B cell (primary cell): ENCODE results near the gene HAP1. TPM values are rescaled to one million over a fixed set of nuclear protein-coding genes. Genes with fewer than 3 reads are reported as not detected.
"Not testable (repeated sequence)": the region's sequence is repeated elsewhere in the genome, so short reads cannot be mapped to it uniquely, and the experiment has no call there.

Experiments used
- ATAC-seq: fragments of 200-7000 bp; cut with Tn5 transposase; one replicate; pipeline ENCODE4 v1.10.0; 2021; ENCODE audit warnings: low read depth, mild to moderate bottlenecking, moderate number of reproducible peaks, moderate library complexity
- CTCF ChIA-PET: fragments of 350-600 bp; sonication (Branson Sonifier 250); formaldehyde crosslinking; loops from one replicate; lab custom pipeline; 2021; ENCODE audit warnings: antibody characterized with exemption, inconsistent platforms; lab: Charles Lee
- POLR2A ChIA-PET: fragments of 350-600 bp; sonication (Branson Sonifier 250); formaldehyde crosslinking; loops from one replicate; lab custom pipeline; 2021; ENCODE audit warnings: antibody characterized with exemption; lab: Charles Lee
- DNase-seq: peaks from one replicate; pipeline ENCODE4 v3.0.0; 2013
- H2AFZ ChIP-seq: 2 replicates; pipeline ENCODE4 v1.6.1; 2012; ENCODE audit warnings: mild to moderate bottlenecking, low read depth, low read length; ENCODE audit not compliant: insufficient read depth, poor library complexity, severe bottlenecking
- H3K27ac ChIP-seq, 2 donors: 1 replicate in 1 of 2; 2 replicates in 1 of 2; pipeline ENCODE4 v1.5.1; 2012 to 2013; ENCODE audit warnings: low read length in 2 of 2, mild to moderate bottlenecking in 2 of 2, moderate library complexity in 1 of 2
- H3K27me3 ChIP-seq, 4 experiments: fragments of 200-600 bp in 1 of 4; sonication (generic) in 1 of 4; replicated peaks in 1 of 4; 1 replicate in 2 of 4; 2 replicates in 2 of 4; pipeline versions ENCODE4 v1.6.1 to v1.7.0; 2013 to 2016; ENCODE audit warnings: low read length in 3 of 4, mild to moderate bottlenecking in 2 of 4, mixed read lengths in 1 of 4, moderate library complexity in 1 of 4; ENCODE audit not compliant: insufficient read depth in 4 of 4, control insufficient read depth in 3 of 4; ENCODE audit errors: control extremely low read depth in 1 of 4
- H3K36me3 ChIP-seq, 2 experiments: replicated peaks in 1 of 2; 1 replicate in 1 of 2; 2 replicates in 1 of 2; pipeline versions ENCODE4 v1.6.1 to v1.7.1; 2013; ENCODE audit warnings: low read length in 1 of 2; ENCODE audit not compliant: insufficient read depth in 2 of 2, control insufficient read depth in 1 of 2; ENCODE audit errors: control extremely low read depth in 1 of 2, extremely low read depth in 1 of 2
- H3K4me1 ChIP-seq, 2 donors: fragments of 200-600 bp in 1 of 2; sonication (generic) in 1 of 2; 1 replicate in 1 of 2; 2 replicates in 1 of 2; pipeline versions ENCODE4 v1.5.1 to v1.6.1; 2013 to 2017; ENCODE audit warnings: low read length in 2 of 2; ENCODE audit not compliant: control insufficient read depth in 2 of 2, insufficient read depth in 2 of 2
- H3K4me2 ChIP-seq: replicated peaks from 2 replicates; pipeline ENCODE3; 2012; ENCODE audit warnings: mild to moderate bottlenecking, low read depth, low read length; ENCODE audit not compliant: poor library complexity, severe bottlenecking
- H3K4me3 ChIP-seq, 5 experiments: fragments of 200-600 bp in 1 of 5; sonication (generic) in 1 of 5; 1 replicate in 3 of 5; 2 replicates in 2 of 5; pipeline versions ENCODE4 v1.5.1 to v1.7.0; 2011 to 2016; ENCODE audit warnings: low read length in 4 of 5, mild to moderate bottlenecking in 4 of 5, low read depth in 2 of 5, control low read depth in 1 of 5, moderate library complexity in 1 of 5; ENCODE audit not compliant: insufficient read depth in 1 of 5; ENCODE audit errors: control extremely low read depth in 1 of 5, extremely low read depth in 1 of 5
- H3K79me2 ChIP-seq: fragments of 200-600 bp; sonication (generic); one replicate; pipeline ENCODE4 v1.6.0; 2016; ENCODE audit warnings: low read length; ENCODE audit not compliant: control insufficient read depth, insufficient read depth
- H3K9ac ChIP-seq: fragments of 200-600 bp; sonication (generic); 2 replicates; pipeline ENCODE4 v1.6.1; 2017; ENCODE audit warnings: mild to moderate bottlenecking, low read length, moderate library complexity
- H3K9me3 ChIP-seq, 3 donors: one replicate each; pipeline versions ENCODE4 v1.6.1 to v1.7.1; 2013; ENCODE audit warnings: low read length in 2 of 3; ENCODE audit not compliant: control insufficient read depth in 2 of 3, insufficient read depth in 1 of 3; ENCODE audit errors: control extremely low read depth in 1 of 3
- H4K20me1 ChIP-seq: 2 replicates; pipeline ENCODE4 v1.6.0; 2012; ENCODE audit warnings: mild to moderate bottlenecking, low read length; ENCODE audit not compliant: insufficient read depth, control insufficient read depth, poor library complexity, severe bottlenecking
- H3K27ac Mint-ChIP-seq: one replicate; pipeline ENCODE4 v1.8.0; 2021; ENCODE audit warnings: mixed read lengths
- H3K27me3 Mint-ChIP-seq: one replicate; pipeline ENCODE4 v1.8.0; 2021; ENCODE audit warnings: mixed read lengths
- H3K4me1 Mint-ChIP-seq: one replicate; pipeline ENCODE4 v1.8.0; 2021; ENCODE audit warnings: mixed read lengths
- H3K4me3 Mint-ChIP-seq: one replicate; pipeline ENCODE4 v1.8.0; 2021; ENCODE audit warnings: mixed read lengths
- H3K9me3 Mint-ChIP-seq: one replicate; pipeline ENCODE4 v1.8.0; 2022; ENCODE audit warnings: mixed read lengths; ENCODE audit not compliant: insufficient read depth
- EZH2 ChIP-seq: IDR thresholded peaks from 2 replicates; pipeline ENCODE4 v1.6.1; 2012; ENCODE audit warnings: borderline replicate concordance, low read depth, mild to moderate bottlenecking, moderate library complexity, low read length; ENCODE audit not compliant: insufficient read depth, poor library complexity, severe bottlenecking
- WGBS: methylation state at CpG from one replicate; pipeline ENCODE4 v1.1.5; 2013; ENCODE audit warnings: missing lambda C conversion rate; ENCODE audit not compliant: insufficient coverage; 5-methylcytosine and 5-hydroxymethylcytosine counted together
- intact Hi-C: fragments of 100-400 bp; cut with micrococcal nuclease; formaldehyde crosslinking; loops from one replicate; pipeline ENCODE4 v1.10.0; 2022
- polyA plus RNA-seq: library from polyadenylated mRNA; depleted of rRNA; stranded (reverse); fragments of >200 nt; gene quantifications from 2 replicates; pipeline ENCODE4 v1.2.3, GENCODE V29; 2012
- total RNA-seq, 2 donors: library from RNA; stranded (reverse); fragments of 120-200 nt in 1 of 2; gene quantifications; 1 replicate in 1 of 2; 2 replicates in 1 of 2; pipeline versions ENCODE4 v1.2.3 to v1.2.4, GENCODE V29; 2013 to 2022
- TF ChIP-seq, protein P1 (sequence below): fragments of 200-600 bp; IDR thresholded peaks from one replicate; pipeline ENCODE4 v1.8.0; 2022; ENCODE audit warnings: antibody characterized with exemption, mild to moderate bottlenecking

Gene HAP1
- total and polyA plus RNA-seq, 2 donors (not counting 1 experiment from before 2014, with no cell fraction given) = 0.03 to 0.37 TPM

DNA sequence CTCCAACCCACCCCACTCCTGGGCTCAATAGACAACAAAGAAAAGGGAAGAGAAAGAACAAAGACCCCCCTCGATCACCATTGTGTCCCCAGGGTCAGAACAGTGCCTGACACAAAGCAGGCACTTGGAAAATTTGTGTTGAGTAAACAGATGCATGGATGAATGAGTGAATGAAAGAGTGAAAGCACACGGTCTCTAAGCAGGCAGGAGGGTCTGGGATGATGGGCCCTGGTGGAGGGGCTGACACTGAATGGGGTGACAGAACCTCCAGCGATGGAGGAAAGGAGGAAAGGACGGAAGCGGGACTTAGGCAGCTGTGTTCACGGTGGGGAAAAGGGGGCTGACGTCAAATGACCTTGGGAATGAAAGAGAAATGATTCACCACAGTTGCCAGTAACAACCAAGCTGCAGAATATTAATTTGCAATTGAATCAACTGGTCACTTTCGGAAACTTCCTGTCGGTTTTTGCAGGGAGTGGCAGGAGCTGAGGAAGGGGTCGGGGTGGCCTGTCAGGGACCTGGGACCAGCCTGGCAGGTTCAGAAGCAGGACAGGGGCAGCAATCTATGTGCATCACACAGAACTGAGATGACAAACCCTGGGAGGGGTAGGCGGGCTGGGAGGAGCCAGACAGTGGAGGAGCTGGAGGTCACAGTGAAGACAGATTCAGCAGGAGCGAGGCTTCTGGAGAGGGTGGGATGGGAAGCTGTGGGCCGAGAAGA is 29.0 kb downstream of the HAP1 start:
- DNase-seq = no peak
- Histone ChIP-seq H2AFZ (no peak overlapping the region), H3K27ac (no peak overlapping the region), H3K4me3 (no peak overlapping the region), H3K36me3 (no peaks in the 10 kb centered on the region), H3K27me3 (peaks cover 0 to 4% (median under 1%) of the 10 kb centered on the region in 4 experiments), H3K9ac (no peak overlapping the region), H4K20me1 (no peaks in the 10 kb centered on the region), H3K79me2 (no peaks in the 10 kb centered on the region), H3K9me3 (peaks cover 0 to 4% (median 0%) of the 10 kb centered on the region in 3 donors), H3K4me1 (no peaks in the 10 kb centered on the region), H3K4me2 (no peak overlapping the region)
- Mint-ChIP-seq H3K4me1 (no peaks in the 10 kb centered on the region), H3K27me3 (peaks cover 14% of the 10 kb centered on the region), H3K4me3 (no peak overlapping the region), H3K9me3 (no peaks in the 10 kb centered on the region), H3K27ac (peak overlapping the region; percentile 32)
- ChIA-PET POLR2A (no interaction called here), CTCF (interaction anchor here (0.6 to 1.5 kb wide), 2 partner anchors 10 to 86 kb away, joined by 4 to 5 read pairs; no protein-coding TSS in a partner anchor)
- ATAC-seq = no peak
- intact Hi-C loops = no loop called here
- WGBS = 84% methylated on average over 10 of the region's 13 CpGs
- TF ChIP-seq, protein P1, sequence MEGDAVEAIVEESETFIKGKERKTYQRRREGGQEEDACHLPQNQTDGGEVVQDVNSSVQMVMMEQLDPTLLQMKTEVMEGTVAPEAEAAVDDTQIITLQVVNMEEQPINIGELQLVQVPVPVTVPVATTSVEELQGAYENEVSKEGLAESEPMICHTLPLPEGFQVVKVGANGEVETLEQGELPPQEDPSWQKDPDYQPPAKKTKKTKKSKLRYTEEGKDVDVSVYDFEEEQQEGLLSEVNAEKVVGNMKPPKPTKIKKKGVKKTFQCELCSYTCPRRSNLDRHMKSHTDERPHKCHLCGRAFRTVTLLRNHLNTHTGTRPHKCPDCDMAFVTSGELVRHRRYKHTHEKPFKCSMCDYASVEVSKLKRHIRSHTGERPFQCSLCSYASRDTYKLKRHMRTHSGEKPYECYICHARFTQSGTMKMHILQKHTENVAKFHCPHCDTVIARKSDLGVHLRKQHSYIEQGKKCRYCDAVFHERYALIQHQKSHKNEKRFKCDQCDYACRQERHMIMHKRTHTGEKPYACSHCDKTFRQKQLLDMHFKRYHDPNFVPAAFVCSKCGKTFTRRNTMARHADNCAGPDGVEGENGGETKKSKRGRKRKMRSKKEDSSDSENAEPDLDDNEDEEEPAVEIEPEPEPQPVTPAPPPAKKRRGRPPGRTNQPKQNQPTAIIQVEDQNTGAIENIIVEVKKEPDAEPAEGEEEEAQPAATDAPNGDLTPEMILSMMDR = no peak
- TF ChIP-seq EZH2 = no peak

DNA sequence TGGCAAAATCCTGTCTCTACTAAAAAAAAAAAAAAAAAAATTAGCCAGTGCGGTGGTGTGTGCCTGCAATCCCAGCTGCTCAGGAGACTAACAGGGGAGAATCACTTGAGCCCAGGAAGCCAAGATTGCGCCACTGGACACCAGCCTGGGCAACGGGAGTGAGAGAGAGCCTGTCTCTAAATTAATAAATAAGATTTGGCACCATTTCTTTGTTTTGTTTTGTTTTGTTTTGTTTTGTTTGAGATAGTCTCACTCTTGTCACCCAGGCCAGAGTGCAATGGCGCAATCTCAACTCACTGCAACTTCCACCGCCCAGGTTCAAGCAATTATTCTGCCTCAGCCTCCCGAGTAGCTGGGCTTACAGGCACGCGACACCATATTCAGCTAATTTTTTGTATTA is 31.7 kb downstream of the HAP1 start:
- H3K9me3 Mint-ChIP-seq = no peaks in the 10 kb centered on the region
- WGBS = 88% methylated on average over 3 of the region's 8 CpGs
- no peaks in the 10 kb centered on the region for H4K20me1 ChIP-seq
- no peak overlapping the region for H3K27ac Mint-ChIP-seq
- no peak overlapping the region for H2AFZ ChIP-seq
- DNase-seq (no peak), ATAC-seq (no peak)
- H3K4me2 ChIP-seq = no peak overlapping the region
- ChIA-PET POLR2A (no interaction called here), CTCF (no interaction called here)
- peaks cover 10% of the 10 kb centered on the region for H3K27me3 Mint-ChIP-seq
- H3K4me1 ChIP-seq = no peaks in the 10 kb centered on the region
- intact Hi-C loops = no loop called here
- H3K9ac ChIP-seq = no peak overlapping the region
- no peak overlapping the region for H3K4me3 ChIP-seq
- TF ChIP-seq, protein P1 = no peak
- TF ChIP-seq EZH2 = no peak
- no peak overlapping the region for H3K4me3 Mint-ChIP-seq
- H3K27ac ChIP-seq = no peak overlapping the region
- H3K4me1 Mint-ChIP-seq = no peaks in the 10 kb centered on the region
- H3K36me3 ChIP-seq = no peaks in the 10 kb centered on the region
- H3K27me3 ChIP-seq = no peaks in the 10 kb centered on the region
- H3K79me2 ChIP-seq = no peaks in the 10 kb centered on the region
- peaks cover 0 to under 1% (median 0%) of the 10 kb centered on the region in 3 donors for H3K9me3 ChIP-seq

DNA sequence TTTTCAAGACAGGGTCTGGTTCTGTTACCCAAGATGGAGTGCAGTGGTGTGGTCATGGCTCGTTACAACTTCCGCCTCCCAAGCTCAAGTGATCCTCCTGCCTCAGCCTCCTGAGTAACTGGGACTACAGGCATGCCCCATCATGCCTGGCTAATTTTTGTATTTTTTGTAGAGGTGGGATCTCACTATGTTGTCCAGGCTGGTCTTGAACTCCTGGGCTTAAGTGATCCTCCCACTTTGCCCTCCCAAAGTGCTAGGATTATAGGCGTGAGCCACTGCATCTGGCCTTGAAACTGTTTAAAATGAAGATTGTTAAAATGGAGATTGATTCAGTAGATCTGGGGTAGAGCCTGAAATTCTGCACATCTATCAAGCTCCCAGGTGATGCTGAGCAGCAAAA is 33.6 kb downstream of the HAP1 start:
- H3K27me3 ChIP-seq, H3K9ac ChIP-seq, H3K9me3 Mint-ChIP-seq, H3K27ac Mint-ChIP-seq, H4K20me1 ChIP-seq, H3K4me1 ChIP-seq, H3K27ac ChIP-seq, H3K4me3 Mint-ChIP-seq, intact Hi-C loops, DNase-seq, CTCF ChIA-PET, ATAC-seq, H3K4me1 Mint-ChIP-seq, H3K36me3 ChIP-seq, H3K9me3 ChIP-seq, H3K4me3 ChIP-seq, H2AFZ ChIP-seq, H3K79me2 ChIP-seq, POLR2A ChIA-PET, H3K4me2 ChIP-seq: not testable (repeated sequence)
- peaks cover 10% of the 10 kb centered on the region for H3K27me3 Mint-ChIP-seq
- WGBS = 100% methylated on average over 2 of the region's 3 CpGs
